DMS153 treated with DMSO at 0.1 percent for 48 hours (cell line): ENCODE data around the gene SFXN4.
A peak's percentile ranks its signal among the peaks of the same experiment; 100 is the strongest.

Experiments used
- DNase-seq: peaks from one replicate; lab custom pipeline; 2025; ENCODE audit not compliant: unreplicated experiment; lab: John Stamatoyannopoulos, UW

SFXN4 gene

DNA sequence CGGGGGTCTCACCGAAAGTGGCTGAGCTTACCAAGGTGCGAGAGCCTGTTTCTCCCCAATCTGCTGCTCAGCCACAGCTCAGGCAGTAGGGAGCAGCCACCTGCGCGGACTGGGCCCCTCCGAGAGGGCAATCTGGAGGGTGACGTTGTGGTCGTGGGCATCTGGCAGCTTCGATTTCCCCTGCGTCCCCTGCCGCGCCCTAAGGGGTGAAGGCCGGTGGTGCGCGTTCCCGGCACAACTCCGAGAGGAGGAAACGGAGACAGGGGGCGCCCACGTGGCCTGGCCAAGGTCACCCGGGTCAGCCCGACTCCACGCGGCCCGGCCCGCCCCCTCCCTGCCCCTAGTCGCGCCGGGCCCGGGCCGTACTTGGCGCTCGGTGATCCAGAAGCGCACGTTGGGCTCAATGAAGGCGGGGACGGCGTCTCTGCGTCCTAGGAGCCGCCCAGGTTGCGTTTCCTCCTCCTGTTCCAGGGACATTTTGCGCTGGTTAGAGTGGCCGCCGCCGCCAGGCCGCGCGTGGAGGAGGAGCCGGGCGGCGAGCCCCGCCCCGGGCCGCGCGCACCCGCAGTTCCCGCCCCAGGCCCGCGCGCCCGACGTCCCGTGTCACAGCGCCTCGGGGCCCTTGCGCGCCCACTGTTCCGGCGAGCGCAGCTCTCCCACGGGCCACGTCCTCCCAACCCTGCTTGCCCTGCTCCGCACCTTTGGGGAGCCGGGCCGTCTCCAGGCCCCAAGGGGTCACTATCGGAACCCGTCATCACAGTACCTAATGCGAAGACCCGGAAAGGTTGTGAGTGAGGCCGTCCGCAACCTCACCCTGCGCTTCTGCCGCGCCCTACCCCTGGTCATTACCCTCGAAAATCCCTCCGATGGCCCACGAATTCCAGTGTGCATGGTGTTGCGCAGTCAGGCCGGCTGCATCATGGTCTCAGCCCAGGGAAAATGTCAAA lies at the start of gene SFXN4:
Gene SFXN4, minus strand, starts transcription at position 544 of the 947 bp plus-strand sequence. Its CDS starts 67 bp downstream, at position 477.
- peak; percentile 34 for DNase-seq

- no peak for DNase-seq
Measured at GRCh38 chr10:119211625-119212441, 46.3 kb upstream of the SFXN4 start.

DNA sequence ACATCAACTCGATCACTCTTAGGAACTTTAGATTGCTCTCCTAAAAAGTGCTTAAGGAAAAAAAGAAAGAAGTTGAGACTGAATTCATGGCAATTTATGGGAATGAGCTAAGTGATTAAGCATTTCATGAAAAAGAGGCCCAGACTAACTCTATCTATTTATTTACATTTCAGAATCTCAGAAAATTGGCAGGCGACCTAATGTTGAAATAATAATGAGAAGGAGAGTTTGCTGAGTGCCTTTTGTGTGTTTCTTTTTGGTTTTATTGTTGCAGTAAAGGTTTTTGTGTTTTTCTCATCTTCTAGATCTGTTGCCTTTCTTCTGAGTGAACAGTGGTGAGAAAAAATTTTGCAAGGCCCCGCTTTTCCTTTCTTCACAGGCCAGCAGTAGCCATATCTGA lies 45.7 kb upstream of the SFXN4 start:
- DNase-seq = no peak

- DNase-seq = no peak
Measured at GRCh38 chr10:119210633-119211032, 45.1 kb upstream of the SFXN4 start.

GRCh38 chr10:119209736-119210355 lies 44.3 kb upstream of the SFXN4 start:
- DNase-seq = no peak

DNA sequence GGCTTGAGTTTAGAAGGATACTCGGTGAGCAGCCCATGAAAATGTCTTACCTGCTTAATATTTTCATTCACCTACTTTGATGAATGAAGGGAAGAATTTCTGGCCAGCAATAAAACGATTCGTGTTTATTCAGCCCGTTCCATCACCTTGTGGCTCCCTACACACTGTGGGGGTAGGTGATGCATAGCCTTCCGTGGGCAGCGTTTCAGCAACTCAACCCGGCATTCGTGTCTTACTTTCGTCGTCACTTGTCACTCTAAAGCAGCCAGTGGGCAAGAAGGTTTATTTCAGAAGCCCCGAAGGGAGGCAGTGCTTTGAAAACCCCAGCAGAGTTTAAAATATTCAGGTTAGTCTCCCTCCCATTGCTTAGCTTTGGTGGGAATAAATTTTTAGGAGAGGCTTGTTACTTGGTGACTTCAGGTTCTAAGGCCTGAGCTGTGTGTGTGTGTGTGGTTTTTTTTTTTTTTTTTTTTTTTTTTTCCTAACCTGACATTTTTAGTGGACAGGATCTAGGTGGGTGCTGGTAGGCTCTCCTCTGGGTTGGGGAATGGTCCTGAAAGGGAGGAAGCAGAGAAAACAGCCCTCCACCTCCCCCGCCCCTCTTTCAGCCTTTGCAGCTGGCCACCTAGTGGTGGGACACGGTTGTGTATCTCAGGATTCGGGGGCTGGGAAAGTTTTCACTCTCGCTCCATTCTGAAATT lies 43.7 kb upstream of the SFXN4 start:
- DNase-seq = peak; percentile 32

DNA sequence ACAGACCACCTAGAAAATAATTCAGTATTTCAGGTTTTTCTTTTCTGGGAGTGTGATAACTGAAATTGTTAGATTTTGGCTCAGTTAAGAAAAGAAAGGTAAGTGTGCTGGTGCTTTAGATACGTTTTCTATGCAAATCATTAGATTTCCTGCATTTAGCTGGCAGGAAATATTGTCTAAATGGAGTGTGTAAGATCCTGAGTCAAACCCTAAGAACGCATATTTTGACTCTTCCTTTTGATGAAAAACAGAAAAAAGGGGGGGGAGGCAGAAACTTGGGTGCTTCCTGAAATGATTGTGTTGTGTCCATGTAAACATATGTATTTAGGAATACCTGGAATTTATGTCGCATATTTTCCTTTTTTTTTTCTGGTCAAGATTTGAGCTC lies 43.0 kb upstream of the SFXN4 start:
- no peak for DNase-seq

DNA sequence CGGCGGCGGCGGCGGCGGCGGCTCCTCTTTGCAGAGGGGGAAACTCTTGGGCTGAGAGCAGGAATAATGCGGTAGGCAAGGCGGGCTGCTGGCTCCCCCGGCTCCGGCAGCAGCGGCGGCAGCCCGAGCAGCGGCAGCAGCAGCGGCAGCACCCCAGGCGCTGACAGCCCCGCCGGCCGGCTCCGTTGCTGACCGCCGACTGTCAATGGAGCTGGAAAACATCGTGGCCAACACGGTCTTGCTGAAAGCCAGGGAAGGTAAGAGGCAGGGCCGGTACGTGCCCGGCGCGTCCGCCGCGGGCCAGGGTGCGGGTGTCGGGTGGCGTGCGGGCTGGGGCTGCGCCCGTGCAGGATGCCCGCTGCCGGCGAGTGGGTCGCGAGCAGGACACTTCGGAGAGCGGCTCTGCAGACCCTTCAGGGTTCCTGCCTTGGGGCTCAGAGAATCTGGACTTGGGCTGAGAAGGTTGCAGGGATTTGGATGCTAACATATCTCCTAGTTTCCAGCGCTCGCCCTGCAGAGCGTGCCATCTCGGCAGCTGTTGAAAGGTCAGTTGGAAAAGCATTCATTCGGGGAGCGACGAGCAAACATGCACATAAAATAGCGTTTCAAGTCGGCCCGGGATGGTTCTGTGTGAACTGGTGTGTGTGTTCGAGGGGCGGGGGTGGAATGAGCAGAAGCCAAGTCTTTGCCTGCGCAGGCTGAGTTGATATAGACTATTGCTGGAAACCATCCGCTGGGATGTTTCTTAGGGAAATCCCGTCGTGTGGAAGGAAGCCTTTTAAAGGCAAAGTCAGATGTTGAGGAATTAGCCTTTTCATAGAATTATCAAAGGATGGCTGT lies 42.4 kb upstream of the SFXN4 start:
- DNase-seq = no peak

GRCh38 chr10:119207366-119207666 lies 41.8 kb upstream of the SFXN4 start, which contains the start of gene GRK5:
Gene GRK5, plus strand, starts transcription at chr10:119207571. Its CDS starts 347 bp downstream, at chr10:119207918.
- peak; percentile 54 for DNase-seq

DNA sequence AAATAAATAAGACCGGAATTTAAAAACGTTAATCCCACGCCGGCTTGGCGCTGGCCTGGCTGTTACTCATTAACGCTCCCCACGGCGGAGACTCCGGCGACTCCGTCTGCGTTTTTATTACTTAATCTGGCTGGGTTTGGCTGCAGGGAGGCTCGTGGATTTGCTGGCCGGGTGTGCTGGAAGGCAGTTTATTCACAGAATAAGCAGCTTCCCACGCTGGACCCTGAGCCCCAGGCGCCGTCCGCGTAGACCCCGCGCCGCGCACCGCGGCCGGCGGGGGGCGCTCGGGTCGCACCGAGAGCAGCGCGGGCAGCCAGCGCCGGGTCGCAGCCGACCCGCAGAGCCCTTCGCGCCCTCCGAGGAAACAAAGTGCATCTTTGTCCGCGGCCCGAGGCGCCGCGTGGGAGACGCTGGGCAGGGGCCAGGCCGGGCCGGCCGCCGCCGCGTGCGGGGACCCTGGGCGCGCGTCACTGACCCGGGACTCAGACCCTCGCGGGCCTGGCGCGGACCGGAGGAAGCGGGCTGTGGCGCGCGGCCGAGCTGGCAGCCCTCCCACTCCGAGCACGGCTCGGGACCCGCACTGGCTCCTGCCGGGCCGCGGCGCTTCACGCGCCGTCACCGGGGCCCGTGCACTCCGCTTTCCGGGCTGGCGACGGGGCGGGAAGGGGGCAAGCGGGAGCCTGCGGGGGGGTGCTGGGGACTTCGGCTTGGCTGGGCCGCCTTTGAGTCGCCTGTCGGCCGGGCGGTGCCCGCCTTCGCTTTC lies 41.3 kb upstream of the SFXN4 start:
- DNase-seq = peak; percentile 20

GRCh38 chr10:119205894-119206602 lies 40.5 kb upstream of the SFXN4 start:
- no peak for DNase-seq

- DNase-seq = no peak
Measured at GRCh38 chr10:119203006-119203405, 37.5 kb upstream of the SFXN4 start.

DNA sequence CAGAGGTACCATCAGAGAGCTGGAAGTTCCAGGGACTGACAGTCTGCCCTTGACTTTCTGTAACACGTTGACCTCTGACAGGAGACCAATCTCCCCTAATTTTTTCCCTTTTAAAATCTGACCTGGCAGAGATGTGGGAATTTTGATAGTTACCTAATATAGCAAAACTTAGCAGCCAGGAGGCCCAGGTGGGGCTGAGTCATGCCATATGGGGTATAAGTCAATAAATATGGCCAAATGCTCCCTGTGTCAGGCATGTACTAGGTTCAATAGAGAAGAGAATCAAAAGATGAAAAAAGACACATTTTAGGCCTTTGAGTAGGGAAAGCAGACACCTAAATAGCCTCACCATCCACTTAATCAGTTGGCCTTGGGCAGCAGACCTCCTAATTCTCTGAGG lies 35.7 kb upstream of the SFXN4 start:
- DNase-seq = no peak

DNA sequence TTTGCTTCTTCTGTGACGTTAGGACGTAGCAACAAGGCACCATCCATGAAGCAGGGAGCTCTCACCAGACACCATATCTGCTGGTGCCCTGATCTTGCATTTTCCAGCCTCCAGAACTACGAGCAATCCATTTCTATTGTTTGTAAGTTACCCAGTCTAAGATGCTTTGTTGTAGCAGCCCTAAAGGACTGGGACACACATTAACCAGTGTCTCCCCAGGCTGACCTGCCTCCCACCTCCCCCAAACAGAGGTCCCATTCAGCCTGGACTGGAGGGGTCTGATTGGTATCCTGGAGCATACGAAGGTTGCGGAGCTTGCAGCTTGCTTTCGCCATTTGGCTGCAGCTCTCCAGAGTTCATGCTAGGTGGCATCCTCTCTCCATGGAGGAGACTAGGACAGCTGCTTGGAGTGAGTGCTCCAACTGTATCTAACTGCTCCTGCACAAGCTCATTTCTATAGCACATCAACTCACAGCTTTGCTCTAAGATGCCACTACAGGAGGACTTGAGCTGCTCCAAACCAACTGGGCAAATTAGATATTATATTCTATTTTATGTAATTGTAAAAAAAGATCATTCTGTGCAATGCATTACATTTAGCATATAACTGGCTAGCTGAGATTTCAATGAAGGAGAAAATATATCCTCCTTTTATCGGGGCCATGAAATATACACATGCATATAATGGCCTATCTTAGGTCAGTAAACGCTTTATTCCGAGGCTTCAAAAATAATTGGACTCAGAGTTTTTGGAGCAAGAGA lies 33.9 kb upstream of the SFXN4 start:
- DNase-seq = peak; percentile 45

DNA sequence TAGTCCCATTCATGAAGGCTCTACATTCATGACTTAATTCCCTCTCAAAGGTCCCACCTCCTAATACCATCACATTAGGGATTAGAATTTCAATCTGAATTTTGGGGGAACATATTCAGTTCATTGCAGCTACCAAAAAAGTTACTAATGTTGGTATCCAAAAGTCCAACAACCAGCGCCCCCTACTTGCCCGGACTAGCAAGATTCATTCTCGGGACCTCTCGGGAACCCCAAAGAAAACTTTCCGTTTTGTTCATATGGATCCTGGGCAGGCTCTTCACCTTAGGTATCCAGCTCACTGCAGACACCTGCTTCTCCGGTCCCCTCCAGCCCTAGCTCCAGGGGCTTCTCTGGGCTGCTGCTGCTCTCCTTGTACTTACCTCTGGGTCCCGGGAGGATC lies 32.9 kb upstream of the SFXN4 start:
- DNase-seq = no peak

- DNase-seq = no peak
Measured at GRCh38 chr10:119197921-119198320, 32.4 kb upstream of the SFXN4 start.

DNA sequence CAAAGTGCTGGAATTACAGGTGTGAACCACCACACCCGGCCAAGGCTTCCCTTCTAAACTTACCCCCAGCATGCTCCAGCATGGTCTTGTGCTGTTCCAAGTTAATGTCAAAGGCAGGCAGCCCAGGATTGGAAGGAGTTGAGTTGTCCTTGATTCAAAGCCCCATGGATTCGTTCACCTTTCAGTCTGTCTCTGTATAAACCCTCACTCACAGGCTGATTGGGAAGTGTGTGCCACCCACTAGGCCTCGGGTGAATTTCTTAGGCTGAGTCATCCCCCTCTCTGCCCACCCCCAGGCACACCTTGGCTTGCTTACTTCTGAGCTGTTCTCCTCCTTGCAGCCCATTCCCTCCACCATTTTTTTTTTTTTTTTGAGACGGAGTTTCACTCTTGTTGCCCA lies 26.4 kb upstream of the SFXN4 start:
- no peak for DNase-seq
